Pons (tissue), 1 donor: ENCODE data around the gene TCL1A.
"Not testable (repeated sequence)": the region's sequence is repeated elsewhere in the genome, so short reads cannot be mapped to it uniquely, and the experiment has no call there.

ENCODE experiments used
- DNase-seq: peaks from one replicate; pipeline ENCODE4 v3.0.0-alpha.2; 2016; ENCODE audit warnings: low spot score

TCL1A gene

GRCh38 chr14:95713596-95714371 is at the start of gene TCL1A:
TSS of gene TCL1A (minus strand) at chr14:95714125. CDS start at chr14:95714066, 59 bp downstream.
- DNase-seq = no peak

- not testable (repeated sequence) for DNase-seq
Measured at GRCh38 chr14:95763032-95763431, 49.1 kb upstream of the TCL1A start.

- DNase-seq = no peak
Measured at GRCh38 chr14:95761436-95761835, 47.5 kb upstream of the TCL1A start.

- DNase-seq = no peak
Measured at GRCh38 chr14:95760596-95760995, 46.7 kb upstream of the TCL1A start.

GRCh38 chr14:95759941-95760340 is 46.0 kb upstream of the TCL1A start:
- DNase-seq = no peak

GRCh38 chr14:95758331-95758730 is 44.4 kb upstream of the TCL1A start:
- no peak for DNase-seq

GRCh38 chr14:95756751-95757150 is 42.8 kb upstream of the TCL1A start:
- no peak for DNase-seq

GRCh38 chr14:95756127-95756526 is 42.2 kb upstream of the TCL1A start:
- DNase-seq = no peak

- no peak for DNase-seq
Measured at GRCh38 chr14:95741781-95742180, 27.9 kb upstream of the TCL1A start.

GRCh38 chr14:95741038-95741490 is 27.1 kb upstream of the TCL1A start:
- DNase-seq = no peak

- DNase-seq = no peak
Measured at GRCh38 chr14:95739356-95739755, 25.4 kb upstream of the TCL1A start.

GRCh38 chr14:95733212-95733611 is 19.3 kb upstream of the TCL1A start:
- DNase-seq = no peak

GRCh38 chr14:95730126-95730525 is 16.2 kb upstream of the TCL1A start:
- no peak for DNase-seq

GRCh38 chr14:95729402-95730028 is 15.6 kb upstream of the TCL1A start:
- DNase-seq = not testable (repeated sequence)

GRCh38 chr14:95727056-95727700 is 13.3 kb upstream of the TCL1A start:
- no peak for DNase-seq

GRCh38 chr14:95725685-95726336 is 11.9 kb upstream of the TCL1A start:
- no peak for DNase-seq

- no peak for DNase-seq
Measured at GRCh38 chr14:95722525-95723190, 8.7 kb upstream of the TCL1A start.

GRCh38 chr14:95712398-95712797 is 1.5 kb downstream of the TCL1A start:
- DNase-seq = no peak

- DNase-seq = no peak
Measured at GRCh38 chr14:95711476-95712176, 2.3 kb downstream of the TCL1A start.

- DNase-seq = no peak
Measured at GRCh38 chr14:95710106-95710505, 3.8 kb downstream of the TCL1A start.

GRCh38 chr14:95707327-95707726 is 6.6 kb downstream of the TCL1A start:
- peak; percentile 1 for DNase-seq
